Stomach (tissue), 4 donors: ENCODE measurements around the gene PKHD1.

Source experiments
- CTCF ChIP-seq, 7 experiments: fragments of 450-650 bp in 4 of 7; fragments of 200-600 bp in 3 of 7; sonication (generic) in 3 of 7; IDR thresholded peaks; one replicate each; pipeline ENCODE4 v1.5.1; 2016 to 2019; ENCODE audit warnings: antibody characterized with exemption in 7 of 7, control low read depth in 2 of 7, mild to moderate bottlenecking in 1 of 7
- EP300 ChIP-seq: sonication (generic); formaldehyde crosslinking; IDR thresholded peaks from one replicate; pipeline ENCODE4 v1.6.1; 2017; ENCODE audit warnings: antibody characterized with exemption
- POLR2A ChIP-seq, 4 donors: fragments of 450-650 bp; IDR thresholded peaks; one replicate each; pipeline ENCODE4 v1.6.1; 2016; ENCODE audit warnings: antibody characterized with exemption in 4 of 4, control low read depth in 2 of 4, mild to moderate bottlenecking in 1 of 4, moderate library complexity in 1 of 4

- TF ChIP-seq EP300 (no peak), CTCF (IDR thresholded peaks at IDR 0.05) (no peak), POLR2A (IDR thresholded peaks at IDR 0.05) (no peak)
Measured at GRCh38 chr6:51868591-51869355, 218.6 kb downstream of the PKHD1 start.
